Skin epidermis (tissue), 12 donors: ENCODE measurements around the gene PSAPL1.

ENCODE experiments used
- H3K27ac ChIP-seq, 21 experiments: fragments of 200-600 bp; sonication (generic) in 11 of 21; one replicate each; pipeline ENCODE4 v1.5.0; 2020; ENCODE audit warnings: mild to moderate bottlenecking in 3 of 21, inconsistent platforms in 2 of 21, moderate library complexity in 2 of 21
- H3K4me3 ChIP-seq, 7 experiments: fragments of 200-600 bp; sonication (generic) in 2 of 7; one replicate each; pipeline ENCODE4 v1.5.0; 2020; ENCODE audit warnings: inconsistent platforms in 2 of 7, mild to moderate bottlenecking in 2 of 7, moderate library complexity in 1 of 7

Gene PSAPL1, protein sequence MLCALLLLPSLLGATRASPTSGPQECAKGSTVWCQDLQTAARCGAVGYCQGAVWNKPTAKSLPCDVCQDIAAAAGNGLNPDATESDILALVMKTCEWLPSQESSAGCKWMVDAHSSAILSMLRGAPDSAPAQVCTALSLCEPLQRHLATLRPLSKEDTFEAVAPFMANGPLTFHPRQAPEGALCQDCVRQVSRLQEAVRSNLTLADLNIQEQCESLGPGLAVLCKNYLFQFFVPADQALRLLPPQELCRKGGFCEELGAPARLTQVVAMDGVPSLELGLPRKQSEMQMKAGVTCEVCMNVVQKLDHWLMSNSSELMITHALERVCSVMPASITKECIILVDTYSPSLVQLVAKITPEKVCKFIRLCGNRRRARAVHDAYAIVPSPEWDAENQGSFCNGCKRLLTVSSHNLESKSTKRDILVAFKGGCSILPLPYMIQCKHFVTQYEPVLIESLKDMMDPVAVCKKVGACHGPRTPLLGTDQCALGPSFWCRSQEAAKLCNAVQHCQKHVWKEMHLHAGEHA

DNA sequence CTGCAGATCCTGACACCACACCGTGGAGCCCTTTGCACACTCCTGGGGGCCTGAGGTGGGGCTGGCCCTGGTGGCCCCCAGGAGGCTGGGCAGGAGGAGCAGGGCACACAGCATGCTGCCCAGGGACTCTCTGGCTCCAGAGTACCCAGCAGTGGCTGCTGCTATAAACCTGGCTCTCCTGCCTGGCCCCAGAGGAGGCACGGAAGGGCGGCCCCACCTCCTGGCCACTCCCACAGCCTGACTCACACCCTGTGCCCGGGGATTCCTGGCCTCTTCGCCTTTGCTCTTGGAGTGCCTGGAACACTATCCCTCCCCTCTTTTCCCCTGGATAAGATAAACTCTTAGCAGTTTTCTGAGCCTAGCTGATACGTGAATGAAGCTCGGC lies at the start of gene PSAPL1:
PSAPL1 (minus strand) TSS at position 165 of the 385 bp plus-strand sequence; CDS start at position 114, 51 bp downstream.
- Histone ChIP-seq H3K27ac (no peak within 1 kb of the TSS), H3K4me3 (peak within 1 kb of the TSS in 1 of 7 experiments; percentile 14)

GRCh38 chr4:7481227-7481626 lies 46.5 kb upstream of the PSAPL1 start:
- H3K27ac ChIP-seq = no peak overlapping the region

GRCh38 chr4:7480423-7480822 lies 45.7 kb upstream of the PSAPL1 start:
- no peak overlapping the region for H3K4me3 ChIP-seq
- H3K27ac ChIP-seq = no peak overlapping the region

More at GRCh38 chr4:7481227-7481626, 46.5 kb upstream of the PSAPL1 start:
- H3K4me3 ChIP-seq = no peak overlapping the region

GRCh38 chr4:7478665-7479064 lies 43.9 kb upstream of the PSAPL1 start:
- H3K4me3 ChIP-seq = no peak overlapping the region
- H3K27ac ChIP-seq = no peak overlapping the region

DNA sequence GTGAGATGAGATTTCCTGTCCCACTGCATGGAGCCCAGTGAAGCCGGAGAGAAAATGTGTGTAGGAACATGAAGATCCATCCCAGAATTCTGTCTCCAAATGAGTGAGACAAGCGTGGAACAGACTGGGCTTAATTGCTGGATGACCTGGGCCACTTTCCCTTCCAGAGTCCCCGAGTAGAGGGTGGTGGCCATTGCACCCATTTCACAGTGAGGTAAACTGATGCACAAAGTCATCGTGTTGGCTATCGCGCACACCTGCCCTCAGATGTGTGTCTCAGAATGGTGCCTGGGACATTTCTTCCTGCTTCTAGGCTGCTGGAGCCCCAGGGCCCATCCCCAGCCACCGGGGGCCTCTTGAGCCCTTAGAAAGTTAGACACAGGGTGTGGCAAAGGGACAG lies 43.0 kb upstream of the PSAPL1 start:
- no peak overlapping the region for H3K27ac ChIP-seq
- no peak overlapping the region for H3K4me3 ChIP-seq

DNA sequence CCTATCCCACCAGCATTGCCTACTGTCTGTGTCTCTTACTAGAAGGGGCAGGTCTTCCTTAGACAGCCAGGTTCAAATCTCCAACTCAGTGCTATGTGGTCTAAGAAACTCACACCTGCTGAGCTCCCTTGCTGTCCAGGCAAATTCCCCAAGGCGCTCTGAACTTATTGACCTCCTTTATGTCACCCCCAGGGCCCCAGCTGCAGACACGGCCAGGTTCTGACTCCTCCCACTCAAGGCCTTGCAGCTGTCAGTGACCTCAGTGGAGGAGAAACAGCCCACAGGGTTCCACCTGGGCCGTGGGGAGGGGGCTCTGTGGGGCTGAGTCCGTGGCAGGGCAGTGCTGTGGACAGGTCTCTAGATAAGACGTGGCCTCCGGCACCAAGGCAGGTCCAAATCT lies 42.1 kb upstream of the PSAPL1 start:
- Histone ChIP-seq H3K4me3 (no peak overlapping the region), H3K27ac (no peak overlapping the region)

DNA sequence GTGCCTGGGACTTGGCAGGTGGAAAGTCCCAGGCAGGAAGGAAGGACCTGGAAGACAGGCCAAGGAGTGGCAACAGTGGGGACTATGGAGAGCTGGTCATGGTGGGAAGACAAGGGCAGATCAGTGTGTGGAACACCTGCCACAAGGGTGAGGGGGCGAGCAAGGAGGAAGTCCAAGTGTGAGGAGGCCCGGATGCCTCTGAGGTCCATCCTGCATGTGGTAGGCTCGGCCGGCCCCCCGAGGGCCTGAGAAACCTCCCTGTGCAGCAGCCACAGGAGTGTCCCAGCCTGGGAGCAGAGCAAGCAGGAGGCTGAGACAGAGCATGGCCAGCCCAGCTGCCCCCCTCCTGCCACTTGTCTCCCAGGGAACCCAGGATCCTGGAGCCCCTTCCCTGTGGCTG lies 40.5 kb upstream of the PSAPL1 start:
- no peak overlapping the region for H3K4me3 ChIP-seq
- no peak overlapping the region for H3K27ac ChIP-seq

- H3K27ac ChIP-seq = no peak overlapping the region
- no peak overlapping the region for H3K4me3 ChIP-seq
These were observed 39.6 kb upstream of the PSAPL1 start for GRCh38 chr4:7474320-7474719.

DNA sequence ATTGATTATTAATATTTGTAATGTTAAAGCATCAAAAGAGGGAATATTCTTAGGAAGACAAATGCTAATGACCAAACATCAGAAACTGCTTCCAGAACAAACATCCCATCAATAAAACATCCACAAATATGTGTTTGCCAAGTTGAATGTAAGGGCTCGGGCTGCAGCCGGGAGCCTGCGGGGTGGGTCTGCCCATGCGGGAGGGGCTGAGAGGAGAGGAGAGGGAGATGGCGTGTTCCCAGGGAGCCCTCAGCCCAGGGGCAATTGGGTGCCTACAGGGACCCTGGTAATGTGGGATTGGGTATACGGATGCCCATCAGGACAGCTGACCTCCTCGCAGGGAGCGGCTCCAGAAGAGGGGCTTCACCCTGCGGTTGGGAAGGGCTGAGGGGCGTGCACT lies 38.4 kb upstream of the PSAPL1 start:
- H3K4me3 ChIP-seq = no peak overlapping the region
- no peak overlapping the region for H3K27ac ChIP-seq

GRCh38 chr4:7472442-7473013 lies 37.8 kb upstream of the PSAPL1 start:
- Histone ChIP-seq H3K4me3 (no peak overlapping the region), H3K27ac (no peak overlapping the region)

GRCh38 chr4:7470522-7471128 lies 35.9 kb upstream of the PSAPL1 start:
- no peak overlapping the region for H3K4me3 ChIP-seq
- no peak overlapping the region for H3K27ac ChIP-seq

DNA sequence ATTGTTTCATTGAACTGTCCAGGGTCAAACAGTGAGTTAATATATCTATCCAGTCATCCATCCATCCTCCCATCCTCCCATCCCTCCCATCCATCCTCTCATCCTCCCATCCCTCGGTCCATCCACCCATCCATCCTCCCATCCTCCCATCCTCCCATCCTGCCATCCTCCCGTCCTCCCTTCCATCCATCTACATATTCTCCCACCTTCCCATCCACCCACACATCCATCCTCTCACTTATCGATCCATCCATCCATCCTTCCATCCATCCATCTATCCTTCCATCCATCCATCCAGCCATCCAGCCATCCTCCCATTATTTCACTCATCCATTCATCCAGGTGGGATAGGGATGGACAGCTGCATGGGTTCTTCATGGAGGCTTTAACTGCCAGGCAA lies 35.4 kb upstream of the PSAPL1 start:
- Histone ChIP-seq H3K4me3 (no peak overlapping the region), H3K27ac (no peak overlapping the region)

- H3K27ac ChIP-seq = no peak overlapping the region
These were observed 34.3 kb upstream of the PSAPL1 start for GRCh38 chr4:7469023-7469422.

DNA sequence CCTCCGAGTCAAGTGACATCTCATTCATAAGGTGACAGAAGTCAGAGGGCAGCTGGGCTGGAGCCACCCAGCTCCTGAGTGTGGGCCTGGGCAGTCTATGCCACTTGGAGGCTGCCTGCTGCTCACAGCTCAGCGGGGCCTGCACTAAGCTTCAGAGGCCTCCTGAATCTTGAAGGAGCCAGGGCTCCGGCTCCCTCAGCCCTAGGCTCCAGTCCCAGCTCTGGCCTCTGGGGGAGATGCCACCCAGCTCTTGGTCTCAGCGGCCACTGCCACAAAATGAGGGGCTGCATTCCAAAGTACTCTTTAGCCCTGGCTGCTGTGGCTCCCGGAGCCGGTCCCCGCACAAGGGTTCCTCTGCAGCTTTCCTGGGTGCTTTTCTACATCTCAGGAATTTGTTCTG lies 32.7 kb upstream of the PSAPL1 start:
- no peak overlapping the region for H3K27ac ChIP-seq
- no peak overlapping the region for H3K4me3 ChIP-seq

More at GRCh38 chr4:7469023-7469422, 34.3 kb upstream of the PSAPL1 start:
- H3K4me3 ChIP-seq = no peak overlapping the region

GRCh38 chr4:7466904-7467303 lies 32.2 kb upstream of the PSAPL1 start:
- no peak overlapping the region for H3K4me3 ChIP-seq
- no peak overlapping the region for H3K27ac ChIP-seq

DNA sequence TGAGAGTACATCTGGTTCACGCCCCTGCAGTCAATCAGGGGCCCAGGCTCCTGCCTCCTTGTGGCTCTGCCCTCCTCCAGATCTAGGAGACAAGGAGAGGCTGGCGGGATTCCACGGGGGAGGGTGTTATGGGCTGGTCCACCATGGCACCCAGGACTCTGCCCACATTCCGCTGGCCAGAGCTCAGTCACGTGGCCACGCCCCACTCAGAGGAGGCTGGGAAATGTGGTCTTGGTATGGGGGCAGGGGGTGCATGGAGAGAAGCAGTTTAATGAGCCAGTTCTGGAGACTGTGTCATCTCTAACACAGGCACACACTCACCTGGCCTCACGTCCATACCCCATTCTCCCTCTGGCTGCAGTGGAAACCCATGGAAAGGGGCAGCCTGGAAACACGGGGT lies 31.5 kb upstream of the PSAPL1 start:
- Histone ChIP-seq H3K27ac (no peak overlapping the region), H3K4me3 (no peak overlapping the region)

GRCh38 chr4:7465017-7465416 lies 30.3 kb upstream of the PSAPL1 start:
- Histone ChIP-seq H3K27ac (no peak overlapping the region), H3K4me3 (no peak overlapping the region)

DNA sequence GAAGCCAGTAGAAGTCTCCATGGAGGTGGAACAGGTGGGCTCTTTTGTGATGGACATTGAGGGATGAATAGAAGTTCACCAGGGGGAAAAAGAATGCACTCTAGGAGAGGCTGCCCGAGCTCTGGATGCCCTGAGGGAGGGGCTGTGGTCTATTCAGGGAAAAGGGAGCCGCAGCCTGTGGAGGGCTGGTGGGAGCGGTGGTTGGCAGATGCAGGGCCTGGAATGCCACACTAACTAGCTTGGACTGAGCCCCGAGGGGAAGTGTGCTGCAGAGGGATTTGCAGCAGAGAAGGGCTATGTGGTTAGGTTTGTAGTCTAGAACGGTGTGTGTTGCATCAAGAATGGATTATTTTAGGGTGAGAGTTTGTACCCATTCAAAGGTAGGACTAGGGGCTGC lies 29.5 kb upstream of the PSAPL1 start:
- Histone ChIP-seq H3K4me3 (no peak overlapping the region), H3K27ac (no peak overlapping the region)

- no peak overlapping the region for H3K27ac ChIP-seq
- H3K4me3 ChIP-seq = no peak overlapping the region
These were observed 29.0 kb upstream of the PSAPL1 start for GRCh38 chr4:7463566-7464258.

GRCh38 chr4:7462509-7462971 lies 27.8 kb upstream of the PSAPL1 start:
- no peak overlapping the region for H3K27ac ChIP-seq
- no peak overlapping the region for H3K4me3 ChIP-seq
